ENCODE measurements around the gene FGD6. TPM values are rescaled to one million over a fixed set of nuclear protein-coding genes. Genes with fewer than 3 reads are reported as not detected.
"Not testable (repeated sequence)": the region's sequence is repeated elsewhere in the genome, so short reads cannot be mapped to it uniquely, and the experiment has no call there.

Gene FGD6
- total RNA-seq, 1 donor = 12.5 TPM

DNA sequence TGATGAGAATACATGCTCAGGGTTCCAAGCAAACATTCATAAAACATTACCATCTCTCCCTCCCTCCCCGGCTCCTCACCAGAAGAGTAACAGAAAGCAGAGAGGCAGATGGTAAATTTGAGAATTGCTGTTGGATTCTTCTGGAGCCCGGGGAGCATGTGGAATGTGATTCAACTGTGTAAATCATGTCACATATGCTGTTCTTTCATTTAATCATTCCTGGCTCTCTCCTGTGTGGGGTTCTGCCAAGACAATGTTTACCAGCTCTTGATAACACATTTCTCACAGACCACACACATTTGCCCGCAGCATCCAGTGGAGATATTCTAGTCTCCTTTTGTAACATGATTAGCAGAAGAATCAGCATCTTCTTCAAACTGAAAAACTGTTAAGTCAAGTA lies 120.4 kb downstream of the FGD6 start:
- TF ChIP-seq CTCF (IDR thresholded peaks at IDR 0.05; ENCODE audit: insufficient read depth, low read length) = no peak
- peak; percentile 93 for DNase-seq (ENCODE audit: low read depth)
- H3K4me3 ChIP-seq (ENCODE audit: low read depth, low read length) = no peak overlapping the region

GRCh38 chr12:95096378-95096777 lies 120.9 kb downstream of the FGD6 start:
- no peak for TF ChIP-seq CTCF (IDR thresholded peaks at IDR 0.05; ENCODE audit: insufficient read depth, low read length)
- DNase-seq (ENCODE audit: low read depth) = no peak
- no peak overlapping the region for H3K4me3 ChIP-seq (ENCODE audit: low read depth, low read length)

GRCh38 chr12:95095866-95096265 lies 121.4 kb downstream of the FGD6 start:
- not testable (repeated sequence) for H3K4me3 ChIP-seq (ENCODE audit: low read depth, low read length); DNase-seq (ENCODE audit: low read depth)

GRCh38 chr12:95089462-95089861 lies 127.8 kb downstream of the FGD6 start:
- no peak overlapping the region for H3K4me3 ChIP-seq (ENCODE audit: low read depth, low read length)
- DNase-seq (ENCODE audit: low read depth) = no peak
- no peak for TF ChIP-seq CTCF (IDR thresholded peaks at IDR 0.05; ENCODE audit: insufficient read depth, low read length)

GRCh38 chr12:95088379-95088778 lies 128.9 kb downstream of the FGD6 start:
- DNase-seq (ENCODE audit: low read depth) = no peak
- TF ChIP-seq CTCF (IDR thresholded peaks at IDR 0.05; ENCODE audit: insufficient read depth, low read length) = no peak

DNA sequence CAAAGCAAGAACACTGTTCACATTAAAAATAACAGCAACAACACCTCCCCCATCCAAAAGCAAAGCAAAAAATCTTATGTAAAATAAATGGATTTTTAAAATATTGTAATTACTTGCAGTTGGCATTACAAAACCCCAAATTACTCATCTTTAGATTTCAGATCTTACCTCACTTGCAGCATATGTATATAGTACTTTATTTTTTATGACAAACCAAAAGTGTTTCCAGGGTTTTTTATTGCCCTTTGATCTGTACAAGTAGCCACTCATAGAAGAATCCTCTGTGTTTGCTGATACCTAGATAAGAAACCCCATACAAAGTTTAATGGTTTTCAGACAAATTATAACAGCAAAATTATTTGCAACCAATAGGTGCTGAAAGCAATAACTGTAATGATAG lies 131.7 kb downstream of the FGD6 start:
- no peak for DNase-seq (ENCODE audit: low read depth)
- no peak for TF ChIP-seq CTCF (IDR thresholded peaks at IDR 0.05; ENCODE audit: insufficient read depth, low read length)
- no peak overlapping the region for H3K4me3 ChIP-seq (ENCODE audit: low read depth, low read length)

More at GRCh38 chr12:95088379-95088778, 128.9 kb downstream of the FGD6 start:
- no peak overlapping the region for H3K4me3 ChIP-seq (ENCODE audit: low read depth, low read length)

GRCh38 chr12:95083938-95084337 lies 133.3 kb downstream of the FGD6 start:
- peak; percentile 90 for DNase-seq (ENCODE audit: low read depth)
- TF ChIP-seq CTCF (IDR thresholded peaks at IDR 0.05; ENCODE audit: insufficient read depth, low read length) = no peak
- H3K4me3 ChIP-seq (ENCODE audit: low read depth, low read length) = no peak overlapping the region

All from fibroblast of the aortic adventitia (primary cell).